GM10248 (cell line): ENCODE results near the gene SEMA3D.

Experiments
- CTCF ChIA-PET: fragments of 300-600 bp; sonication (Branson Sonifier 250); formaldehyde crosslinking; extraction: SDS; loops from one replicate; lab custom pipeline; 2021; ENCODE audit warnings: antibody characterized with exemption; lab: Yijun Ruan, JAX
- POLR2A ChIA-PET: fragments of 350-650 bp; sonication (Branson Sonifier 250); formaldehyde crosslinking; extraction: SDS; loops from one replicate; lab custom pipeline; 2020; ENCODE audit warnings: antibody characterized with exemption; lab: Yijun Ruan, JAX
- DNase-seq: peaks from one replicate; pipeline ENCODE4 v3.0.0; 2012; ENCODE audit errors: extremely low spot score
- CTCF ChIP-seq: IDR thresholded peaks from 2 replicates; pipeline ENCODE4 v1.5.1; 2012; ENCODE audit warnings: mild to moderate bottlenecking, low read depth; ENCODE audit errors: extremely low read depth, missing control alignments, control extremely low read depth

SEMA3D gene

GRCh38 chr7:85019778-85020177 lies 167.1 kb downstream of the SEMA3D start:
- POLR2A ChIA-PET: no interaction called here

GRCh38 chr7:85019176-85019575 lies 167.7 kb downstream of the SEMA3D start:
- TF ChIP-seq CTCF: no peak
- ChIA-PET CTCF (no interaction called here), POLR2A (no interaction called here)
- no peak for DNase-seq

More at GRCh38 chr7:85019778-85020177, 167.1 kb downstream of the SEMA3D start:
- CTCF ChIA-PET: interaction anchor here (1.2 kb wide), 1 partner anchor 9 kb away, joined by 4 read pairs; no protein-coding TSS in a partner anchor
- no peak for TF ChIP-seq CTCF
- DNase-seq: no peak

- CTCF ChIA-PET: no interaction called here
- no peak for DNase-seq
- POLR2A ChIA-PET: no interaction called here
- TF ChIP-seq CTCF: no peak
These were observed 168.4 kb downstream of the SEMA3D start for GRCh38 chr7:85018498-85018897.

- no peak for DNase-seq
- ChIA-PET POLR2A (no interaction called here), CTCF (interaction anchor here (1.1 to 1.3 kb wide), 2 partner anchors 1080 to 1082 kb away, joined by 3 to 6 read pairs; no protein-coding TSS in a partner anchor)
- no peak for TF ChIP-seq CTCF
These were observed 170.6 kb downstream of the SEMA3D start for GRCh38 chr7:85016286-85016685.

GRCh38 chr7:85014936-85015660 lies 171.8 kb downstream of the SEMA3D start:
- no peak for TF ChIP-seq CTCF
- CTCF ChIA-PET: no interaction called here
- POLR2A ChIA-PET: no interaction called here
- no peak for DNase-seq

GRCh38 chr7:85011127-85011526 lies 175.7 kb downstream of the SEMA3D start:
- TF ChIP-seq CTCF: no peak
- DNase-seq: no peak
- ChIA-PET POLR2A (no interaction called here), CTCF (interaction anchor here (0.7 to 3.4 kb wide), 4 partner anchors 9 to 1075 kb away, joined by 3 to 21 read pairs (median 4); no protein-coding TSS in a partner anchor)
